HEK293 (cell line): ENCODE results near the gene KLHL29.

Experiments
- CTCF ChIP-seq: fragments of 450-650 bp; formaldehyde crosslinking; IDR thresholded peaks from 2 replicates; pipeline ENCODE4 v1.5.1; 2016; ENCODE audit warnings: missing biosample characterization, missing genetic modification characterization
- KLF1 ChIP-seq: fragments of 450-650 bp; formaldehyde crosslinking; IDR thresholded peaks from 2 replicates; pipeline ENCODE4 v1.5.1; 2016; ENCODE audit warnings: missing biosample characterization, missing genetic modification characterization
- OVOL3 ChIP-seq: fragments of 450-650 bp; formaldehyde crosslinking; IDR thresholded peaks from 2 replicates; pipeline ENCODE4 v1.5.1; 2016; ENCODE audit warnings: missing biosample characterization, missing genetic modification characterization
- PATZ1 ChIP-seq: fragments of 450-650 bp; formaldehyde crosslinking; IDR thresholded peaks from 2 replicates; pipeline ENCODE4 v1.5.1; 2016; ENCODE audit warnings: missing biosample characterization, missing genetic modification characterization
- PRDM4 ChIP-seq: fragments of 450-650 bp; formaldehyde crosslinking; IDR thresholded peaks from 2 replicates; pipeline ENCODE4 v1.5.1; 2017; ENCODE audit warnings: missing biosample characterization, missing genetic modification characterization
- SETDB1 ChIP-seq: IDR thresholded peaks from one replicate; pipeline ENCODE4 v1.6.1; 2017; ENCODE audit warnings: mild to moderate bottlenecking, low read length, moderate library complexity, mixed read lengths; ENCODE audit not compliant: insufficient read length
- TCF7L2 ChIP-seq: IDR thresholded peaks from 2 replicates; pipeline ENCODE4 v1.6.1; 2011; ENCODE audit warnings: low read depth, mild to moderate bottlenecking, inconsistent platforms, low read length, moderate library complexity, borderline replicate concordance
- YY1 ChIP-seq: fragments of 450-650 bp; formaldehyde crosslinking; IDR thresholded peaks from 2 replicates; pipeline ENCODE4 v1.5.1; 2018; ENCODE audit warnings: missing biosample characterization, missing genetic modification characterization
- ZIC2 ChIP-seq: fragments of 450-650 bp; formaldehyde crosslinking; IDR thresholded peaks from 2 replicates; pipeline ENCODE4 v1.5.1; 2016; ENCODE audit warnings: missing biosample characterization, missing genetic modification characterization
- ZNF146 ChIP-seq: fragments of 450-650 bp; formaldehyde crosslinking; IDR thresholded peaks from 2 replicates; pipeline ENCODE4 v1.5.1; 2016; ENCODE audit warnings: missing biosample characterization, missing genetic modification characterization
- ZNF561 ChIP-seq: fragments of 450-650 bp; IDR thresholded peaks from 2 replicates; pipeline ENCODE4 v1.5.1; 2018; ENCODE audit warnings: missing biosample characterization, missing genetic modification characterization, borderline replicate concordance
- ZNF677 ChIP-seq: fragments of 450-650 bp; IDR thresholded peaks from 2 replicates; pipeline ENCODE4 v1.5.0; 2018; ENCODE audit warnings: missing biosample characterization, mild to moderate bottlenecking, missing genetic modification characterization, moderate library complexity

GRCh38 chr2:23657371-23657770, 272.4 kb downstream of the KLHL29 start:
- no peak for TF ChIP-seq ZIC2
- no peak for TF ChIP-seq CTCF (tag by site-specific recombination)
- TF ChIP-seq KLF1 (tag by site-specific recombination) = no peak
- TF ChIP-seq ZNF561 = no peak
- TF ChIP-seq ZNF677 (tag by site-specific recombination) = no peak
- no peak for TF ChIP-seq SETDB1
- no peak for TF ChIP-seq OVOL3 (tag by site-specific recombination)
- TF ChIP-seq ZNF146 (tag by site-specific recombination) = no peak
- no peak for TF ChIP-seq TCF7L2
- no peak for TF ChIP-seq PRDM4 (tag by site-specific recombination)
- no peak for TF ChIP-seq YY1 (tag by site-specific recombination)
- no peak for TF ChIP-seq PATZ1 (tag by site-specific recombination)
